Effector memory CD4-positive, alpha-beta T cell (primary cell): Measurements from ENCODE around the gene RNF39.

Experiments
- DNase-seq, 3 donors: peaks; one replicate each; pipeline ENCODE4 v3.0.0-alpha.2; 2020
- H3K27ac ChIP-seq: 2 replicates; pipeline ENCODE4 v1.7.0; 2013; ENCODE audit warnings: mild to moderate bottlenecking, low read length, moderate library complexity; ENCODE audit not compliant: insufficient read depth, poor library complexity, severe bottlenecking
- H3K27me3 ChIP-seq: replicated peaks from 2 replicates; pipeline ENCODE4 v1.7.0; 2013; ENCODE audit warnings: mild to moderate bottlenecking, low read length; ENCODE audit not compliant: insufficient read depth, control insufficient read depth, poor library complexity, severe bottlenecking
- H3K36me3 ChIP-seq: 2 replicates; pipeline ENCODE4 v1.7.0; 2013; ENCODE audit warnings: mild to moderate bottlenecking, low read length, moderate library complexity; ENCODE audit not compliant: control insufficient read depth, insufficient read depth
- H3K4me1 ChIP-seq: 2 replicates; pipeline ENCODE4 v1.7.0; 2013; ENCODE audit warnings: low read length, mild to moderate bottlenecking; ENCODE audit not compliant: control insufficient read depth, insufficient read depth, poor library complexity, severe bottlenecking
- H3K4me3 ChIP-seq: 2 replicates; pipeline ENCODE4 v1.7.0; 2013; ENCODE audit warnings: low read length, low read depth, mild to moderate bottlenecking; ENCODE audit not compliant: insufficient read depth, poor library complexity, severe bottlenecking
- H3K9me3 ChIP-seq: 2 replicates; pipeline ENCODE4 v1.7.0; 2013; ENCODE audit warnings: mild to moderate bottlenecking, low read length, moderate library complexity; ENCODE audit not compliant: control insufficient read depth

Gene RNF39

DNA sequence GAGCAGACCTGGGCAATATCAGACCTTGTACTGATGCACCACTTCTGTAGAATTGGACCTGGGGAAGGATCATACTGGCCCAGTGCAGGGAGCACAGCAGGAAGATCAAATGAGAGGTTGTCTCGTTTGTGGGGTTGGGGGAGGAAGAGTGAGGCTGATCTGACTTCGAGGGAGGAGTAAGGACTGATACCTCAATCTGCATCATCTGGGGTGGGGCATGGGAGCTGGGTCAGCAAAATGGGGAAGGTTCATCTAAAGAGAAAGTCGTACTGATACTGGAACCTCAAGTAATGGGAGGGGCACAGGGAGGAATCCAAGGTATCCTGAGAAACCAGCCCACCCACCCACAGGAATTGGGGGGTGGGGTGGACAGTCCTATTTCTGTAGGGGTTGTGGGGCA, 3.7 kb downstream of the RNF39 start:
- Histone ChIP-seq H3K4me1 (peaks cover 35% of the 10 kb centered on the region), H3K36me3 (peaks cover 21% of the 10 kb centered on the region), H3K4me3 (no peak overlapping the region), H3K9me3 (no peaks in the 10 kb centered on the region), H3K27ac (no peak overlapping the region), H3K27me3 (peaks cover 13% of the 10 kb centered on the region)
- no peak for DNase-seq

DNA sequence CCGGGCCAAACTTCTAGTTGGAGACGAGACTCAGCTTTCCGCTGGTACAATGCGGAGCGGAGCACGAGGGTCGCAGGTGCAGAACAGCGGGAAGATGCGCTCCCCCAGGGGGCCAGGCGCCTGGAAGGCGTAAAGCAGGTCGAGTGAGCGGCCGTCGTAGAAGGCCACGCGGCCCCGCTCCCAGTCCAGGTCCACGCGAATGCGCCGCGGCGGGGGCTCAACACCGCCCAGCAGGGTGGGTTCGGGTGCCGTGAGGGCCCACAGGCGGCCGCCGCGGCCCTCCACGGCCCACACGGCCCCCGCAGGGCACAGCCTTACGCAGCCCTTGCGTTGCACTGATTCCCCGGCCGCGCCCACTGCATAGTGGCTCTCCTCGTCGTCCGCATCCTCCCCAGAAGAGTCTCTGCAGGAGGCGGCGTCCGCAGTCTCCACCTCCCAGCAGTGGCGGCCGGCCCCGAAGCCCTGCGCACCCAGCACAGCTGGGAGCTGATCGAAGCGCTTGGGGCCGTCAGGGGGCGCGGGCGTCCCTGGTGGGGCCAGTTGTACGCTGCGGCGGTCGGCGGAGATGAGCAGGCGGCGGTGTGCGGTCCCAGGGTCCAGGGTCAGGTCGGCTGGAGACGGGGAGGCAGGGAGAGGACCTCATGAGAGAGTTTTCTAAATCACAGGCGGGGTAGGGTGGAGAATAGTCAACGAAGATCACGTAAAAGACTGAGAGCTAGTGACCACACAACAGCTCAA, 4.3 kb downstream of the RNF39 start:
- peaks cover 35% of the 10 kb centered on the region for H3K4me1 ChIP-seq
- DNase-seq: no peak

DNA sequence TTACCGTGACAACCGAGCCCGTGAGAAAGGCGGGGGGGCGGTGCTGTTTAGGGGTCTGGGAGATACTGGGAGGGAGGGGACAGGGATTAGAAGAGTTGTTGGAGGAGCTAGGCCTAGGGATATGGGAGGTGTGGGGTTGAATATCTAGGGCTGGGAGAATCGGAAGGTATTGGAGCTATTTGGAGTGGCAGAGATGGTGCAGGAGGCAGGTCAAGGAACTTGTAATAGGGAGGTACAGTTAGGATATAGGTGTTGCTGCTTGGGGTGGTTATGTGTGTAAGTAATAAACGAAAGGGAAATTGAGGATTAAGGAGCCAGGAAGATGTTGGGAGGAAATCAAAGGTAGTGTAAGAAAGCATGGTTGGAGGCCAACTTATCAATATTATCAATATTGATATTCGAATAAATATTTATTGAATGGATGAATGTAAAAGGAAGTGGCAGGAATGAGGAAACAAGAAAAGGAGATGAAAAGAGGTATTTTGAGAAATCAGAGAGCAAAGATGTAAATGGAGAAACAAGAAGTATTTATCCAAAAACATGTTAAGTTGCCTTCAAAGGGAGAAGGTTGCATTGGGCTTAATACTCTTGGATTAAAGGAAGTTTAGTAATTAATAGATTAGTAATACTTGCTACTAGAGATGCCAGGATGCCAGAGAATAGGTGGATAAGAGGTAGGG, 8.0 kb downstream of the RNF39 start:
- no peak for DNase-seq
- Histone ChIP-seq H3K27ac (peak overlapping the region; percentile 97), H3K36me3 (peaks cover 24% of the 10 kb centered on the region), H3K4me1 (peaks cover 19% of the 10 kb centered on the region), H3K4me3 (peak overlapping the region; percentile 83), H3K27me3 (peaks cover 6% of the 10 kb centered on the region), H3K9me3 (no peaks in the 10 kb centered on the region)

More for the DNA sequence above, 4.3 kb downstream of the RNF39 start:
- no peaks in the 10 kb centered on the region for H3K9me3 ChIP-seq
- peaks cover 21% of the 10 kb centered on the region for H3K36me3 ChIP-seq
- H3K27me3 ChIP-seq: peaks cover 13% of the 10 kb centered on the region
- no peak overlapping the region for H3K27ac ChIP-seq
- H3K4me3 ChIP-seq: no peak overlapping the region

DNA sequence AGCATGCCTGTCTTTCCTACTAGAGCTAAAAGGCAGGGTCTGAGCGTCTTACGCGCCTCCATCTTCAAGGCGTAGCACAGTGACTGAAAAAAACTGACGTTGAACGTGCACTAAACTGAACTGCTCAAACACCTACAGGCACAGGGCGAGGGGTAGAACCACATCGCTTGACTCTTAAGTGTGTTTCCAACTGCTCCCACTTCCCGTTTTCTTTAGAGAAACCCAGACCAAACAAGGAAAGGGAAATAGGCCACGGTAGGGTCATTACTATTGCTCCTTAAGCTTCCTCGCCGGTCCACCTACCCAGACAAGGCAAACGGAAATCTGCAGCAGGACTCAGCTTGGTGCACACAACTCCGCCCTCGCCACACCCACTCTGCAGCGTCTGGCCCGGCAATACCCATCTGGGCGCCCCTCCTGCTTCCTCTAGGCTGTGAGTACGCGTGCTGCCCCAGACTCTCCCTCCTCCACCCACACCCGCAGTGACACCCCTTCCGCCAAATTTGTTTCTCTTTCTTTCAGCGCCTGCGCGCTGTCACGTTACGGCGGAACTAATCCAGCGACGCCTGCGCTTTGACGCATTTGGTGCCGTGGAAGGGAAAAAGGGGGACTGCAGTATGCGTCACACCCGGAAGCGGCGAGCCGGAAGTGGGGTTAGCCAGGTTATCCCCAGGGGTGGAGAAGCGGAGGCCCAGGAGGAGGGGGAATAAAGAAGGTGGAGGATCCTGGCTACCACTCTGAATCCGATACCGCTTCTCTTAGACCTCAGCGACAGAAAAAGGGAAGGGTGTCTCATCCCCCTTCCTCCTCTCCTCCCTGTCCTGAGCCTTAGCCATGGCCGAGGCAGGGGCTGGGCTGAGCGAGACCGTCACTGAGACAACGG, 8.8 kb downstream of the RNF39 start, which contains the start of gene PPP1R11:
TSS of gene PPP1R11 (plus strand) at position 622 of the 883 bp plus-strand sequence. CDS start at position 835, 213 bp downstream.
- H3K36me3 ChIP-seq: peaks cover 24% of the 10 kb centered on the region
- H3K27ac ChIP-seq: peak within 1 kb of the TSS; percentile 97
- H3K9me3 ChIP-seq: no peaks in the 10 kb centered on the region
- peak within 1 kb of the TSS; percentile 83 for H3K4me3 ChIP-seq
- peaks cover 19% of the 10 kb centered on the region for H3K4me1 ChIP-seq
- H3K27me3 ChIP-seq: peaks cover 6% of the 10 kb centered on the region
- peak; percentile 98 to 99 (median 98) for DNase-seq

DNA sequence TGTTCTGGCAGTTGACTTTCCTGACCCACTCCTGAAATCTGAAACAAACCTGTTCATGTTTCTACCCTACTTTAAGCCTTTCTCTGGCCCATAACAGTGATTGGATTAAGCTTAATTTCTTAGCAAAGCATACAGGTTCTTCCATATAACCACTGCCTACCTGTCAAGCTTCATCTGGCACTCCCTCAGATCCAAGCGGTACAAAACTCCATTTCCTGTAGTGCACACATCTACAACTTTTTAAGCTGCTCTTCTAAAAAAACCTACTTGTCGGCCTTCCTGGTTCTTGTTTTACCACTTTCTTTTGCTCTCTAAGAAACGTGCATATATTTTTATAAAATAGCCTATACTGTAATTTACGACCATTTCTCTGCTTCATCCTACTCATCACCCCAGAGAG, 9.5 kb downstream of the RNF39 start:
- DNase-seq: no peak
- Histone ChIP-seq H3K36me3 (peaks cover 24% of the 10 kb centered on the region), H3K4me3 (peak overlapping the region; percentile 54), H3K9me3 (no peaks in the 10 kb centered on the region), H3K27ac (peak overlapping the region; percentile 97), H3K27me3 (peaks cover 2% of the 10 kb centered on the region), H3K4me1 (peaks cover 19% of the 10 kb centered on the region)

DNA sequence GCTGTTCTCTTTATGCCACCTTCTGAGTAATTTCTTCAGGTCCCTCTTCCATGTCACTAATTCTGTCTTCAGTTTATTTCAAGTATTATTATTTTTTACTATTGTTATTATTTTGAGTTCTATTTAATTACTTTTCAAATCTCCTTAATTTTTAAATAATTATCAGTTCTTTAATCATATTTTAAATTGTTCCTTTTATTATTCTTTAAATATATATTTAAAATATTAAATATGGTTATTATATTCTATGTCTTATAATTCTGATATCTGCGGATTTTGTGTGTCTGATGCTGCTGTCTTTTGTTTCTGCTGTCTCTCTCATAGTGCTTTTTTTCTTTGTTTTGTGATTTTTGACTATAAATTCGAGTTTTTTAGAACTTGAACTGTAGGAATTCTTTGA, 12.3 kb downstream of the RNF39 start:
- Histone ChIP-seq H3K36me3 (peaks cover 3% of the 10 kb centered on the region), H3K4me3 (no peak overlapping the region), H3K4me1 (peaks cover 28% of the 10 kb centered on the region), H3K27me3 (no peaks in the 10 kb centered on the region), H3K27ac (no peak overlapping the region), H3K9me3 (no peaks in the 10 kb centered on the region)
- no peak for DNase-seq

DNA sequence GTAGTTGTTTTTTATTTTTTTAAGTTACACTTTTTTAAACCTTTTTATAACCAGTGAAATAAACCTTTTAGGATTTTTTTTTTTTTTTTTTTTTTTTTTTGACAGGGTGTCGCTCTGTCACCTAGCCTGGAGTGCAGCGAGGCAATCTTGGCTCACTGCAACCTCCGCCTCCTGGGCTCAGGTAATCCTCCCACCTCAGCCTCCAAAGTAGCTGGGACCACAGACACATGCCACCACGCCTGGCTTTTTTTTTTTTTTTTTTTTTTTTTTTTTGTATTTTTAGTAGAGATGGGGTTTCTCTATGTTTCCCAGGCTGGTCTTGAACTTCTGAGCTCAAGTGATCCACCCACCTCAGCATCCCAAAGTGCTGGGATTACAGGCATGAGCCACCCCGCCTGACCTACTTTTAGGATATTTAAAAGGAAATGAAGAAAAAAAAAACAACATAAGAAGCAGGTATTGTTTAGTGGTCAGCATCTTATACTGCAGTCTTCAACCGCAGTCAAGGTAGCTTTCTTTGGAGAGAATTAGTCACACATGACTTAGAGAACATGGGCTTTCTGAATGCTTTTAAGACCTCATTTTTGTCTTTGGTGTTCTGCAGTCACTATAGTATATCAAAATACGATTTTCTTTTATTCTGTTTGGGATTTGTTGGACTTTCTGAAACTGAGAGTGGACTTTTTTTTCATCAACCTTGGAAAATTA, 12.9 kb downstream of the RNF39 start:
- Histone ChIP-seq H3K4me3 (peak overlapping the region; percentile 94), H3K9me3 (no peaks in the 10 kb centered on the region), H3K36me3 (peaks cover 5% of the 10 kb centered on the region), H3K4me1 (peaks cover 21% of the 10 kb centered on the region), H3K27me3 (no peaks in the 10 kb centered on the region), H3K27ac (no peak overlapping the region)
- no peak for DNase-seq

DNA sequence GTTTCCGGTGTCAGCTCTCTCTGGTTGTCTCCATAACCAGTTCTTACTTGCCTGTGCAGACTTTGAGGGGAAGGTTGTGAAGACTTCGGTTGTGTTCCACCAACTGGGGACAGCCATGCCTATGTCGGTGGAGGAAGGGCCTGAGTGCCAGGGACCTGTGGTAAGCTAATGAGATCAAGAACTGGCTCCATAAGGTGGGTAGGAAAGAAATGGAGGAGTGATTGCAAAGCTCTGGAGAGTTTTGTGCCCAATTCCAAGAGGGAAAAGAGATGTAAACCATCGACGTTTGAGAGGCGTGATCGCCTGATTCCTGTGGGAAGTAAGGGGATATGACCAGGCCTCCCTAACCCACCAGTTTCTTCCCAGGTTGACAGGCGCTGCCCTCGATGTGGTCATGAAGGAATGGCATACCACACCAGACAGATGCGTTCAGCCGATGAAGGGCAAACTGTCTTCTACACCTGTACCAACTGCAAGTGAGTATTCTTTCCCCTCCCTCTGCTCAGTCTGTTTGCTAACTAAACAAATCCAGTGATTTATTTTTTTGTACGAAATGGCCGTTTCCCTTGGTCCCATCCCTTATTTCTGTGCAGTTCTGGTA, 13.6 kb downstream of the RNF39 start:
- H3K9me3 ChIP-seq: no peaks in the 10 kb centered on the region
- H3K36me3 ChIP-seq: peaks cover 6% of the 10 kb centered on the region
- no peaks in the 10 kb centered on the region for H3K27me3 ChIP-seq
- H3K4me3 ChIP-seq: peak overlapping the region; percentile 94
- DNase-seq: peak in 1 of 3 donors; percentile 38
- peaks cover 15% of the 10 kb centered on the region for H3K4me1 ChIP-seq
- peak overlapping the region; percentile 93 for H3K27ac ChIP-seq
